GM21515 (cell line): Measurements from ENCODE around the gene IFNAR2.
"Not testable (repeated sequence)": the region's sequence is repeated elsewhere in the genome, so short reads cannot be mapped to it uniquely, and the experiment has no call there.

Source experiments
- ATAC-seq: cut with Tn5 transposase; IDR thresholded peaks from one replicate; pipeline ENCODE4 v1.9.1; 2021; ENCODE audit not compliant: unreplicated experiment

IFNAR2 gene

DNA sequence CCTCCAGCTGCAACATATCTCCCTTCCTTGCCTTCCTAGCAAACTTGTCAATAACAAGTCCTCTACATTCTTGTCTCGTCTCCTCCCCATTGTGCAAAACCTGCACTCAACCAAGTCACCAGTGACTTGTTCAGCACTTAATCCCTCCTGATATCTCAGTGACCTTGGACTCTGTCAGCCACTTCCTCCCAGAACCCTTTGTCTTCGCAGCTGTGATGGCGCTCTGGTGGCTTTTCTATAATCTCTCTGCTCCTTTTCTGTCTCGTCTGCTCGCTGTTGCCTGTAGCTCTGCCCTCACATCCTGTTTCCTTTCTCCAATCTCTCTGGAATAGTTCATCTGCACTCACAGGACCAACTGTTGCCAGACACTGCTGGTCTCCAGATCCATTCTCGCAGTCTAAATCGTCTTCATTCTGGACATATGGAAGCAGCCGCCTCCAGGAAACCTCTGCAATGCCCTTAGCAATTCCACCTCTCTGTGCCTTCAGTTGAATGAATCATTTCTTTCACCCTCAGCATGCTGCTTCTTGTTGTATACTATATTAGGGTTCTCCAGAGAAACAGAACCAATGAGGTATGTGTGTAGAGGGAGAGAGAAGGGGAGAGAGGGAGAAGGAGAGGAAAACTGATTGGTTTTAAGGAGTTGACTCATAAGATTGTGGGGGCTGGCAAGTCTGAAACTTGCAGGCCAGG lies 17.4 kb upstream of the IFNAR2 start:
- no peak for ATAC-seq

DNA sequence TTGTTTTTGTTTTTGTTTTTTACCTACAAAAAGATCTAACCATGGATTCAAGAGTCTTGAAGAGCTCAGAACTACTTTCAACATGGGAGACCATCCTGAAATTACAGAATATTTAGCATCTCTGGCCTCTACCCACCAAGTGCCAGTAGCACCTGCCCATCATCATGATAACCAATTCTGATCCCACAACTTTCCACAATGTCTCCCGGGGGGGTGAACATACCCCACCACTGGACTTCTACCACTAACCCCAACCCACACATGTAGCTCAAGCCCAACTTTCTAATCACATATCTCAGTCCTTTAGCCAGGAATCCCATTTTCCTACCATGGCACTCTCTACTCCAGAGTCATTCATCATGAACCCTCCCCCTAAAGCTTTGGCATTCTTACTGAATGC lies 15.7 kb upstream of the IFNAR2 start:
- no peak for ATAC-seq

DNA sequence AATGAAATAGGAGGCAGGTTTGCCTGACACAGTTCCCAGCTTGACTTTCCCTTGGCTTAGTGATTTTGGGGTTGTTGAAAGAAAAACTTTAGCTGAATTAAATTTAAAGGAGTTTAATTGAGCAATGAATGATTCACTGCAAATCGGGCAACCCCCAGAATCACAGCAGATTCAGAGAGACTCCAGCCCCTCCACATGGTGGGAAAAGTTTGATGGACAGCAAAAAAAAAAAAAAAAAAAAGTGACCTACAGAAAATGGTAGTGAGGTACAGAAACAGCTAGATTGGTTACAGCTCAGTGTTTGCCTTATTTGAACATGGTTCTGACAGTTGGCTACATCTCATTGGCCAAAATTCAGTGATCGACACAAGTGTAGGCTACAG lies 12.6 kb upstream of the IFNAR2 start:
- ATAC-seq, result no peak

DNA sequence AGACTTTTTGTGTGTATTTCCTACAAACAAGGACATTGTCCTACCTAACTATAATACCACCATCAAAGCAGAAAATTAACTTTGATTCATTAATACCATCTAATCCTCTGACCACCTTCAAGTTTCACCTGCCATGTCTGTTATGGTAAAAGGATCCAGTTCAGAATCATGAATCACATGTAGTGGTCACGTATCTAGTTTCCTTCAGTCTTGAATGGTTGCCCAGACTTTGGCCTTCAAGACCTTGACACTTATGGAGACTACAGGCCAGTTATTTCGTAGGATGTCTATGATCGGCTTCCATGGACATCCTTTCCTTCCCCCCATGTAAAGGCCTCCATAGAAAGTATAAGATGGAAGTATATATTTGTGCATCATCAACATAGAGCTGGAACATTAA lies 10.4 kb upstream of the IFNAR2 start:
- ATAC-seq, result no peak

DNA sequence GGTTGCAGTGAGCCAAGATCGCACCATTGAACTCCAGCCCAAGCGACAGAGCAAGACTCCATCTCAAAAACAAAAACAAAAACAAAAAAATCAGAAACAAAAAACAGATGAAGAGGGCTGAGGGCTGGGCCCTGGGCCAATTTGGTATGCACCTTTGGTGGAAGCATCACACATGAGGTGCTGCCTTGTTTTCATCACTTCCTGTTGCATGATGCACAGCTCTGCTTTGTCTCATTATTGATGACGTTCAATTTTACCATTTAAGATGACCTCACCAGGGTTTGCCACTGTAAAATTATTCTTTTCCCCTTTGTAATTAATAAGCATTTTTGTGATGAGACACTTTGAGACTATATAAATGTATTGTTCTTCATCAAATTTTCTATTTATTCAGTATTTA lies 9.8 kb upstream of the IFNAR2 start:
- no peak for ATAC-seq

DNA sequence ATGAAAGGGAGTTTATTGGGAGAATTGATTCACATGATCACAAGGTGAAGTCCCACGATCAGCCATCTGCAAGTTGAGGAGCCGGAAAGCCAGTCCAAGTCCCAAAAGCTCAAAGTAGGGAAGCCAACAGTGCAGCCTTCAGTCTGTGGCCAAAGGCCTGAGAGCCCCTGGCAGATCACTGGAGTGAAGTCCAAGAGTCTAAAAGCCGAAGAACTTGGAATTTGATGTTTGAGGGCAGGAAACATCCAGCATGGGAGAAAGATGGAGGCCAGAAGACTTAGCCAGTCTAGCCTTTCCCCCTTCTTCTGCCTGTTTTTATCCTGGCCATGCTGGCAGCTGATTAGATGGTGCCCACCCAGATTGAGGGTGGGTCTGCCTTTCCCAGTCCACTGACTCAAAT lies 4.4 kb upstream of the IFNAR2 start:
- ATAC-seq, result not testable (repeated sequence)

DNA sequence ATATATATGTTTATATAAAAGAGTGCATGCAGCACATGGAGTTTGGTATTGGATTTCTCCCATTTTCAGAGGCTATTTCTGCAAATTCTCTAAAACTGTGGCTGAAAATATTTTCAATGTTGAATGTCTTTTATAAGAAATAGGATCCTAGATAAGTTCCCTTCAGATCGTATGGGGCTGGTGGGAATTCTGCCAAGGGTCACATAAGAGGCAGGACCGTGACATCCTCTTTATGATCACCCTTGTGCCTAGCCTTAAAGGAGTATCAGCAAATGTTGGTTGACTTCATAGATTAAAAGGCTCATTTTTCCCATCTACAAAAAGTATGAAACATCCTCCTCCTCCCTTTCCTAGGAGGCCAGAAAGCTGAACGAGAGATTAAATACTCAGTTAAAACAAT lies 1.3 kb upstream of the IFNAR2 start:
- no peak for ATAC-seq

DNA sequence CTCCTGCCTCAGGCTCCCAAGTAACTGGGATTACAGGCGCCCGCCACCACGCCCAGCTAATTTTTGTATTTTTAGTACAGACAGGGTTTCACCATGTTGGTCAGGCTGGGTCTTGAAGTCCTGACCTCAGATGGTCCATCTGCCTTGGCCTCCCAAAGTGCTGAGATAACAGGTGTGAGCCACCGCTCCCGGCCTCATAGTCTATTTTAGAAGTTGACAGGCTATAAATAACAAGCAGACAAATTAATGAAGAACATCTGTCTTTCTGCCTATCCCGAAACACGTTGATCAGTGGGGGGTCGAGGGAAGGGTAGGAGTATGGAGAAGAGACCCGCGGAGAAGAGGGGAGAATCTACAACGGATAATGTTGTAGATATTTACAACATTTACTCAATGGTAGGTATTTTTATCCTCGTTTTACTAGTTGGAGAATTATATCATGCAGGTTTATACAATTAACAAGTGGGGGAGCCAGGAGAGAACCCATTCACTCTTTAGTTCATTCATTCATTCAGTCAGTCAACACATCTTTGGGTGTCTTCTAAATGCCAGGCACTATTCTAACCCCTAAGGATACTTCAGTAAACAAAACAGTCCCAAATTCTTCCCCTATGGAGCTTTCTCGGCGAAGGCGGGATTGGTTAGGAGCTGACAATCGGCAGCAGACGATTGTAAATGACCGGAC lies 497 bp upstream of the IFNAR2 start:
- no peak for ATAC-seq

DNA sequence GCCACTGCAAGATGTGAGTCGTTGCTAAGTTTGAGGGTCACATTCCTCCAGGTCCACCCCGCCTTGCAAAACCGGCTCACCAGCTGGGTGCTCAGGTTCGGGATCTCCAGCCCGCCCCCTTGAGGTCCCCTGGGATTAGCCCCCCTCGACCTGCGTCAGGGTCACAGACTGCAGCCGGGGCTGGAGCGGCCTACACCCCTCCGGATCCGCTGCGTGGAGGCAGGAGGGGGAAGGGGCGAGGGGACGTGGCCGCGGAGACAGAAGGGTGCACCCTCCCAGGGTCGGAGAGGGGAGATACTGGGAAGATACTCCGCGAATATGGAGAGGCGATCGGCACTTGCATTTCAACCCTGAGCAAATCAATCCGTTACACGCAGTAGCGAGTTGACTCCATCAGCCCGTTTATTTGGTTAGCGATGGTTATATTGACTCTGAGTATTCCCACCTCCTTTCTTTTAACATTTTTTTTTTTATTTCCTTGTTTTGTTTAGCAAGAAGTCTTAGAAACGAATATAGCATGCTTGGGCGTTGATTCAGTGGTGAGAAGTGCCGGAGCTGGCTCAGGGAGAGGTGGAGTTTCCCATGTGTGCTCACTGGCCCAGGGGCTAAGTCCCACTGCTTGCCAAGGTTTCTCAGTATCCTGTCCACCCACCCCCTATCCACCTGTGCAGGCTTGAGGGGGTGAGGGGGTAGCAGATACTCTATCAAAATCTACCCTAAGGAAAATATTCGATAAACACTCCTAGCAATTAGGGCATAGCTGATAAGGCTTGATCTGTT lies 997 bp downstream of the IFNAR2 start:
- ATAC-seq, result peak; percentile 25

DNA sequence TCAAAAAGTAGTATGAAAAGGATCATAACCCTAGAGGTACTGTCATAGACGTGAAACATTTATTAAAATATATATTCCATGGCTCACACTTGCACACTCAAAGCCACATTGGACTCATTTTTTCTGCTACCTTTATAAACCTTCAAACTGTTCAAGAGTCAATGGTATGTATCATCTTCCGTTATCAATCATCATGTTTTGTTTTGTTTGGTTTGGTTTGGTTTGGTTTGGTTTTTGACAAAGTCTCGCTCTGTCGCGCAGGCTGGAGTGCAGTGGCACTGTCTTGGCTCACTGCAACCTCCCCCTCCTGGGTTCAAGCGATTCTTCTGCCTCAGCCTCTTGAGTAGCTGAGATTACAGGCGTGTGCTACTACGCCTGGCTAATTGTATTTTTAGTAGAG lies 1.8 kb downstream of the IFNAR2 start:
- no peak for ATAC-seq

DNA sequence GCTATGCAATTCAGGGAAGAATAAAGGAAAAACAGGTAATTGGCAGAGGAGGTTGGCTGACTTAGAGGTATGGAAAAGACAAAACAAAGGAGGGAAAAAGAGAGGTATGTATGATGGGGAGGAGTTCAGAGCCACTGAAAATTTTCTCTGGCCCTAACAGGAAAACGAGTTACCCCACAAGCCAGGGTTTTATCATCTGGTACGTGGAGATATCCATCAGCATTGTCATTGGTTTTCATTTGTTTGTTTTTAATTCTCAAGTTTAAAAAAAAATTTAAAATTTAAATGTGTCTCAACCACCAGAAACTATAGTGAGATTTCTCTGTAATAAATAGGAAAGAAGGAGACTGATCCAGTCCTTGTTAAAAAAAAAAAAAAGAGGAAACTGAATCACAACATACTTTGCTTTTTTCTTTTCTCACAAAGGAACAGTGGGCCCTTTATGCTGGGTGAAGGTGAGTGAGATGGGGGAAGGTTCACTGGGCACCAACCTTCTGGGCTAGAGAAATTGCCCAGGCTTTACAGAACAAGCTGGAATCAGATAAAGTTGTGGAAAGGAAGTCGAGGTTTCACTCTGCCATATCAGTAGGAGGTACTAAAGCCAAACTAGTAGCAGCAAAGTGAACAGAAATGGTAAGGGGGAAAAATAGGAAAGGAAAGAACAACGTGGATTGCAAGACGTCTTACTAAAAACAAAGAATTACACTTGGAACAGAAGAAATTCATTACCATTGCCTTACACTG lies 2.7 kb downstream of the IFNAR2 start:
- ATAC-seq, result no peak

DNA sequence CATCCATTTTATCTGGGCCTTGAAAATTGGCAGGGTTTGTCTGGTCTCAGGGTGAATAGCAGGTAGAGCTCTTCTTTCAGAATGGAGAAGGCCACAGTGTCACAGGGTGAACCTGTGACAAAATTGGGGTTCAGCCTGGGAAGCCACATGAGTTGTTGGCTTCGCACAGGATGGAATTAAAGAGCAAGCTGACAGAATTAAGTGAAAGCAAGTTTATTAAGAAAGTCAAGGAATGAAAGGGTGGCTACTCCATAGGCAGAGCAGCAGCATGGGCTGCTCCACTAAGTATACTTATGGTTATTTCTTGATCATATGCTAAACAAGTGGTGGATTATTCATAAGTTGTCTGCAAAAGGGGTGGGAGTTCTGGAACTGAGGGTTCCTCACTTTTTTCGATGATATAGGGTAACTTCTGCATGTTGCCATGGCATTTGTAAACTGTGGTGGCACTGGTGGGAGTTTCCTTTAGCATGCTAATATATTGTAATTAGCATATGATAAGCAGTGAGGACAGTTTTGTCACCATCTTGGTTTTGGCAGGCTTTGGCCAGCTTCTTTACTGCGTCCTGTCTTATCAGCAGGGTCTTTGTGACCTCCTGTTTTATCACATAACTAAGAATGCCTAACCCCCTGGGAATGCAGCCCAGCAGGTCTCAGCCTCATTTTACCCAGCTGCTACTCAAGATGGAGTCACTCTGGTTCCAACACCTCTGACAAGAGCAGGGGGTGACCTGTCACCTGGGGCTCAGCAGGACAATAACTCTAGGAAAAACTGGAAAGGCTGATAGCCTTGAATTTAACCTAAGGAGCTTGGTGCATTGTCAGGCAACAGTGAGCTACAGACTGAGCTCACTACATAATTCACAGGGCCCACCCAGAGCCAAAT lies 5.1 kb downstream of the IFNAR2 start:
- ATAC-seq, result no peak

DNA sequence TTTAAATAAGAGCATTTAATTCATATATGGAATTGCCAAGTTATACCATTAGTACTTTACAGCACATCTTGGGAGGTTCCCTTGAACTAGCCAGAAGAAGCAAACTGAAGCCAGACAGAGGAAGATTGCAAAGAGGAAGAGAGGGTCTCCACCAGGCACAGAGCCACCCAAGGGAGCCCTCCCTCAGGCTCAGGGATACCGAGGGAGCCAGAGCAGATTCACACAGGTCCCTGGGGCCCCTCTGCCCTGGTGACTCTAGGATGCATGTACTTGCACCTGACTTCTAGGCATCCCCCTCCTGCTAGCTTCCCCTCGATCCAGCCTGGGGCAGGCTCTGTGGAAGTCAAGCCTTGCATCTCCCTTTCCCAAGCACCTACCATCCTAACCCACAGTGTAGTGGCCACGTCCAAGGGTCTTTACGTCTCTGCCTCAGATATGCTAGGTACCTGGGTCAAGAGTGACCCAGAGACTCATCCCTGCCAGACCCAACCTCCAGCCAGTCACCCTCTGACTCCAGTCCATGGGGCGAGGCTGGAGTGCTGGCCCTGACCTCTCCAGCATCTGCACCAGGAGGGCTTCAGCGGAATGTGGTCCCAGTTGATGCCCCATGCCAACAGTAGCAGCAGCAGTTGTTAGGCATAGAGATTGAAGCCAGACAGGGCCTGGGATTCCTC lies 6.4 kb downstream of the IFNAR2 start:
- no peak for ATAC-seq

DNA sequence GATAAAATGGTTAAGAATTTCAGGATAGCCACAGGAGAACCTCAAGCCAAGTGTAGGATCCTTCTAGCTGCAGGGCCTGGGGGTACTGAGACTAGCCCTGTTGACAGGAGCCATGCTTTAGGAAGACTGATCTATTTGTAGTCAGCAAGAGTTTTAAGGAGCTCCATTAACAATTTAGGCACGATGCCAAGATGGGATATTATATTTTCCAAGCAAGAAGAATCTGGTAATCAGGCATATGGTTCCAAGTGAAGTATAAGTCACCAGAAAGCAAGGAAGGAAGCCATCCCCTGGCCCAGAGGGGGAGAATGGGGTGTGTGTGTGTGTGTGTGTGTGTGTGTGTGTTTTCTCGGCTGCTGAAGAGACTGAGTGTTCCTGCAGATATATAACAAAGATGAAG lies 7.0 kb downstream of the IFNAR2 start:
- ATAC-seq, result no peak

DNA sequence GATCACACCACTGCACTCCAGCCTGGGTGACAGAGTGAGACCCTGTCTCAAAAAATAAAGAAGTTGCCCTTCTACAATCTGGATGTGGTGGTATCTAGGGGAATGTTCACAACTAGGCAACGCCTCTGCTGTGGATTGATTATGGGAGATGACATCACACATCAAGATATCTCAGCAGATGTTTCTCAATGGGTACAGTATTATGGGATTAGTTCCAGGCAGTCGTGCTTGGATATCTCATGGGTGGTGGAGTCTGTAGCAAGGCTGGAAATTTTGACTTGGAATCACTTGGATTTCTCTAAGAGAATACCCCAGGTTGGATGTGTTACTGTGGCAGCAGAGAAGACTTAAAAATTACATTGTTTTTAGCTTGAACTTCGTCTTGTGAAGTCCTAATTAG lies 7.7 kb downstream of the IFNAR2 start:
- ATAC-seq, result no peak

DNA sequence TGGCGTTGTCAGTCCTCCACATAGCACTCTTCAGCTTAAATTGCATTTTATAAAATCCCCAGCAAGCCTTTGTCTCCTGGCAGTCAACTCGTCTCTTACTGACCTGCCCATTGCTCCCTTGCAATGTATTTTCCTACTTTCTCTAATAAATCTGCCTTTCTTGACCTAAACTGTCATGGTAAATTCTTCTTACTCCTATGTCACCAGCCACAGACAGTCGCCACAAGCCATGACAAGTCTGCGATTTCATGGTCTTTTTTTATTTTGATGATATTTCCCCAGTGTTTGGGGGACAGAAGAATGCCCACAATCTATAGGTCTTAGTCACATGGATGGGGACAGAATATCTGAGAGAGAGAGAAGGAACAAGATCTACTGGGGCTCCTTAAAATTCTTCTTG lies 8.4 kb downstream of the IFNAR2 start:
- peak; percentile 15 for ATAC-seq

DNA sequence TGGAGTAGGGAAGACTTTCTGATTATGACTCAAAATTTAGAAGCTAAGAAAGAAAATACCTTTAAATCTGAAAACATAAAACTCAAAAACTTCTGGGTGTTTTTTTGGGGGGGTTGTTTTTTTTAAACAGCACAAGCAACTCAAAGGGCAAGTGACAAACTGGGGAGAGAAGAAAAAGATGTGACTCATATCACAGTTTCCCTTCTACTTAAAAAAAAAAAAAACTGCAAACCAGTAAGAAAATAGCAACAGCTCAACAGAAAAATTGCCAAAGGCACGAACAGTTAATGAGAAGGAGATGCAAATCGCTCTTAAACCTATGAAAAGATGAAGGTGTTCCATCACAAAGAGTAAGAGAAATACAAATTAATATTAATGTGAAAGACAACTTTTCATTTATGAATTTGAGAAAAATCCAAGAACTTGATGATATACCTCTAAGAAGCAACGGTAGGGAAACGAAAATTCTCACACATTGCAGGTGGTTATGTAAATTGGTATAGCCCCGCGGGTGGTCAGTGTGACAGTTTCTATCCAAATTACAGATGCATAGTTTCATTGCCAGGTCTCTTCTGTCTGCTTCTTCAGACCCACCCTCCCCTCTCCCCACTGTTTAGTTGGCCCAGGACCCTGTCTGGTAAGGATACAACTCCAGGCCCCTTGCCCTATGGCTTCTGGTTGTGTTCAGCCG lies 9.0 kb downstream of the IFNAR2 start:
- peak; percentile 71 for ATAC-seq

DNA sequence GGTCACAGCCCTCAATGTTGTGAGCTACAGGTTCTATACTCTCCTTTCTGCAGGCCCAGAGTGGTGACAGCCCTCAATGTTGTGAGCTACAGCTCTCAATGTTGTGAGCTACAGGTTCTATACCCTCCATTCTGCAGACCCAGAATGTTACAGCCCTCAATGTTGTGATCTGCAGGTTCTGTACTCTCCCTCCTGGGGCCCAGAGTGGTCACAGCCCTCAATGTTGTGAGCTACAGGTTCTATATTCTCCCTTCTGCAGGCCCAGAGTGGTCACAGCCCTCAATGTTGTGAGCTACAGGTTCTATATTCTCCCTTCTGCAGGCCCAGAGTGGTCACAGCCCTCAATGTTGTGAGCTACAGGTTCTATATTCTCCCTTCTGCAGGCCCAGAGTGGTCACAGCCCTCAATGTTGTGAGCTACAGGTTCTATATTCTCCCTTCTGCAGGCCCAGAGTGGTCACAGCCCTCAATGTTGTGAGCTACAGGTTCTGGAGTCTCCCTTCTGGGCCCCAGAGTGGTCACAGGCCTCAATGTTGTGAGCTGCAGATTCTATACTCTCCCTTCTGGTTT lies 9.9 kb downstream of the IFNAR2 start:
- ATAC-seq, result not testable (repeated sequence)

DNA sequence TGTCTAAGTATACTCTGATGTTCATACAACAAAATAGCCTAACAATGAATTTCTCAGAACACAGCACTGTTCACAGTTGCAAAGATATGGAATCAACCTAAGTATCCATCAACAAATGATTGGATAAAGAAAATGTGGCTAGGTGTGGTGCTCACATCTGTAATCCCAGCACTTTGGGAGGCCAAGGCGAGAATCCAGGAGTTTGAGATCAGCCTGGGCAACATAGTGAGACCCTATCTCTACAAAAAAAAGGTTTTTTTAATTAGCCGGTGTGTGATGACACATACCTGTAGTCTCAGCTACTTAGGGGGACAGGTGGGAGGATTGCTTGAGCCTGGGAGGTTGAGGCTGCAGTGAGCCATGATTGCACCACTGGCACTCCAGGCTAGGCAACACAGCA lies 10.7 kb downstream of the IFNAR2 start:
- ATAC-seq, result no peak
